Calu3 (cell line): ENCODE data around the gene DPH7. TPM values are rescaled to one million over a fixed set of nuclear protein-coding genes. Genes with fewer than 3 reads are reported as not detected.
"Not testable (repeated sequence)": the region's sequence is repeated elsewhere in the genome, so short reads cannot be mapped to it uniquely, and the experiment has no call there.

ENCODE experiments used
- BruUV-seq: library from RNA; stranded (reverse); fragments of 400-500 nt; replicated peaks from 2 replicates; lab custom pipeline; 2021; lab: Mats Ljungman, UMichigan
- CTCF ChIA-PET: fragments of 300-600 bp; sonication (Branson Sonifier 250); formaldehyde crosslinking; loops from one replicate; lab custom pipeline; 2022; ENCODE audit warnings: antibody characterized with exemption; lab: Charles Lee
- DNase-seq: peaks from one replicate; pipeline ENCODE4 v3.0.0; 2022
- H3K27ac Mint-ChIP-seq: one replicate; pipeline ENCODE4 v1.8.0; 2022; ENCODE audit warnings: mixed read lengths; ENCODE audit not compliant: unreplicated experiment
- H3K27me3 Mint-ChIP-seq: one replicate; pipeline ENCODE4 v1.8.0; 2022; ENCODE audit warnings: mixed read lengths; ENCODE audit not compliant: unreplicated experiment
- H3K36me3 Mint-ChIP-seq: one replicate; pipeline ENCODE4 v1.8.0; 2022; ENCODE audit warnings: mild to moderate bottlenecking, moderate library complexity, mixed read lengths; ENCODE audit not compliant: insufficient read depth, unreplicated experiment
- H3K4me1 Mint-ChIP-seq: one replicate; pipeline ENCODE4 v1.8.0; 2022; ENCODE audit warnings: mild to moderate bottlenecking, low read depth, mixed read lengths; ENCODE audit not compliant: unreplicated experiment
- H3K4me3 Mint-ChIP-seq: one replicate; pipeline ENCODE4 v1.8.0; 2022; ENCODE audit warnings: mild to moderate bottlenecking, low read depth, moderate library complexity, mixed read lengths; ENCODE audit not compliant: unreplicated experiment
- H3K9me3 Mint-ChIP-seq: one replicate; pipeline ENCODE4 v1.8.0; 2022; ENCODE audit warnings: low read depth, mixed read lengths; ENCODE audit not compliant: unreplicated experiment
- intact Hi-C: fragments of 100-400 bp; cut with micrococcal nuclease; formaldehyde crosslinking; loops from one replicate; pipeline ENCODE4 v1.10.0; 2022; ENCODE audit not compliant: unreplicated experiment
- total RNA-seq: library from RNA; stranded (reverse); gene quantifications from 2 replicates; pipeline ENCODE4 v1.2.3, GENCODE V29; 2022
- TF ChIP-seq, protein P1 (sequence below): fragments of 200-600 bp; IDR thresholded peaks from one replicate; pipeline ENCODE4 v1.8.0; 2022; ENCODE audit warnings: antibody characterized with exemption; ENCODE audit not compliant: unreplicated experiment

DPH7 gene
- total RNA-seq, 1 experiment from 2014 or later, result 30.2 TPM

DNA sequence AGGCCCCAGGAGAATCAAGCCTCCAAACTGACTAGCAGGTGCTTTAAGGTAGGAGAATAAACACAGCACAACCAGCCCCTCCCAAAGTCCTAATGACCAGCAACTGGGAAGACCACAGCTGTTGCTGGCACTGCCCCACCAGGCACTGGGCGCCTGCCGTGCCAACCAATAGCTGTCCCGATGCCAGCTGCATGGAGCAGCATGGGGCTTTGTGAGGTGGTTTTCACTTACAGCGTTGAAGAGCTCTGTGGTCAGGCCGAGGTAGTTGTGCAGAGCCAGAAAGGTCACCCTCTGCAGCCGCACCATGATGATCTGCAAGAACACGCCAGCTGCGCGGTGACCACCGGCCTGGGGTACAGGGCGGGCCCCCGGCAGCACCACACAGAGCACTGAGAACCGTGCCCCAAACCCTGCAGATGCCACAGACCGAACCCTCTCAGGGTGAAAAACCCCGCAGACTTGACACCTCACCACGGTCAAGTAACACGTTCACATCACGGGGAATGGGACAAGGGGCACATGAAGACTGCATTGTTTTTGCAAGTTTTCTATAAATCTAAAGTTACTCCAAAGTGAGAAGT is 57.2 kb downstream of the DPH7 start:
- intact Hi-C loops, result no loop called here
- Mint-ChIP-seq H3K27ac (no peak overlapping the region), H3K27me3 (no peaks in the 10 kb centered on the region), H3K4me3 (no peak overlapping the region), H3K36me3 (peaks cover 9% of the 10 kb centered on the region), H3K4me1 (peaks cover 10% of the 10 kb centered on the region), H3K9me3 (no peaks in the 10 kb centered on the region)
- no TSS peak for BruUV-seq
- TF ChIP-seq, protein P1, sequence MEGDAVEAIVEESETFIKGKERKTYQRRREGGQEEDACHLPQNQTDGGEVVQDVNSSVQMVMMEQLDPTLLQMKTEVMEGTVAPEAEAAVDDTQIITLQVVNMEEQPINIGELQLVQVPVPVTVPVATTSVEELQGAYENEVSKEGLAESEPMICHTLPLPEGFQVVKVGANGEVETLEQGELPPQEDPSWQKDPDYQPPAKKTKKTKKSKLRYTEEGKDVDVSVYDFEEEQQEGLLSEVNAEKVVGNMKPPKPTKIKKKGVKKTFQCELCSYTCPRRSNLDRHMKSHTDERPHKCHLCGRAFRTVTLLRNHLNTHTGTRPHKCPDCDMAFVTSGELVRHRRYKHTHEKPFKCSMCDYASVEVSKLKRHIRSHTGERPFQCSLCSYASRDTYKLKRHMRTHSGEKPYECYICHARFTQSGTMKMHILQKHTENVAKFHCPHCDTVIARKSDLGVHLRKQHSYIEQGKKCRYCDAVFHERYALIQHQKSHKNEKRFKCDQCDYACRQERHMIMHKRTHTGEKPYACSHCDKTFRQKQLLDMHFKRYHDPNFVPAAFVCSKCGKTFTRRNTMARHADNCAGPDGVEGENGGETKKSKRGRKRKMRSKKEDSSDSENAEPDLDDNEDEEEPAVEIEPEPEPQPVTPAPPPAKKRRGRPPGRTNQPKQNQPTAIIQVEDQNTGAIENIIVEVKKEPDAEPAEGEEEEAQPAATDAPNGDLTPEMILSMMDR, result no peak
- no peak for DNase-seq
- CTCF ChIA-PET, result no interaction called here

DNA sequence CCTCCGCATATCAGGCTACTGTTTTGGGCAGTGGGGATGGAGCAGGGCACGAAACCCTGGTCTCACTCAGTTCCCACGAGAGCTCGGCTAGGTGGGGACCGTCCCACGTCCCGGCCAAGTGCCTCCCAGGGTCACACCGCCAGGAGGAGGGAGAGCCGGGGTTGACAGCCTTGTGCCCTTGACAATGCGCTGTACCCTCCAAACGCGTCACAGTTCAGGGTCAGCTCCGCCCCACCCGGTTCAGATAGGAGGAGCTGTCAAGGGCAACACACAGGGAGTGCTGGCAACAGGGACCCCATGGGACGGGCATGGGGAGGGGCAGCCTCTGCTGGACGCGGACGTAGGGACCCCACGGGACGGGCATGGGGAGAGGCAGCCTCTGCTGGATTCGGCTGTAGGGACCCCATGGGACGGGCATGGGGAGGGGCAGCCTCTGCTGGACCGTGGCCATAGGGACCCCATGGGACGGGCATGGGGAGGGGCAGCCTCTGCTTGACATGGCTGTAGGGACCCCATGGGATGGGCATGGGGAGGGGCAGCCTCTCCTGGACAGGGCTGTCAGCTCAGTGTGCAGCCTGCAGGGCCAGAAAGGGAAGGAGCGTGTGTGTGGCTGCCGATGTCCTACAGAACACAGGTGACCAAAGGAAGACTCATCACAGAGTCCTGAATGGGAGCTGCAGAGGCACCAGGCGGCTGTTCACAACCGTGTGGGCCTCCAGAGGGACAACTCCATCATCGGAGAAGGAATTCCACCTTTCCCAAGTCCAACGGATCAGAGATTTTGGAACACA is 57.9 kb downstream of the DPH7 start:
- H3K36me3 Mint-ChIP-seq, result peaks cover 9% of the 10 kb centered on the region
- H3K4me3 Mint-ChIP-seq, result no peak overlapping the region
- H3K4me1 Mint-ChIP-seq, result peaks cover 10% of the 10 kb centered on the region
- no peak for DNase-seq
- BruUV-seq, result no TSS peak
- H3K27me3 Mint-ChIP-seq, result no peaks in the 10 kb centered on the region
- no peaks in the 10 kb centered on the region for H3K9me3 Mint-ChIP-seq
- intact Hi-C loops, result no loop called here
- TF ChIP-seq, protein P1, result no peak
- no peak overlapping the region for H3K27ac Mint-ChIP-seq
- CTCF ChIA-PET, result interaction anchor here (0.6 kb wide), 1 partner anchor 230 kb away, joined by 4 read pairs; no protein-coding TSS in a partner anchor

DNA sequence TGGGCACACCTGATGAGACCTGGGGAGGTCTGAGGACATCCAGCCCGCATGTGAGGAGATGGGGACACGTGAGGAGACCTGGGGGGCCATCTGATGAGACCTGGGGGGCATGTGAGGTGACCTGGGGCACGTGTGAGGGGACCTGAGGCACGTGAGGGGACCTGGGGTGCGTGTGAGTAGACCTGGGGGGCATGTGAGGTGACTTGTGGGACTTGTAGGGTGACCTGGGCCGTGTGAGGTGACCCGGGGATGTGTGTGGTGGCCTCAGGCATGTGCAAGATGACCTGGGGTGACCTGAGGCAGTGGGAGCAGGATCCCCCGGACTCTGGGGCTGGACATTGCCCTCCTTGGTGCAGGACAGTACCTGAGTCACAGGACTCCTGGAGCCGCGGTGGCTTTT is 59.2 kb downstream of the DPH7 start:
- no TSS peak for BruUV-seq
- no peaks in the 10 kb centered on the region for H3K4me1 Mint-ChIP-seq
- no peaks in the 10 kb centered on the region for H3K36me3 Mint-ChIP-seq
- no peaks in the 10 kb centered on the region for H3K9me3 Mint-ChIP-seq
- intact Hi-C loops, result no loop called here
- no peaks in the 10 kb centered on the region for H3K27me3 Mint-ChIP-seq
- TF ChIP-seq, protein P1, result no peak
- CTCF ChIA-PET, result no interaction called here
- no peak overlapping the region for H3K4me3 Mint-ChIP-seq
- H3K27ac Mint-ChIP-seq, result no peak overlapping the region
- no peak for DNase-seq

DNA sequence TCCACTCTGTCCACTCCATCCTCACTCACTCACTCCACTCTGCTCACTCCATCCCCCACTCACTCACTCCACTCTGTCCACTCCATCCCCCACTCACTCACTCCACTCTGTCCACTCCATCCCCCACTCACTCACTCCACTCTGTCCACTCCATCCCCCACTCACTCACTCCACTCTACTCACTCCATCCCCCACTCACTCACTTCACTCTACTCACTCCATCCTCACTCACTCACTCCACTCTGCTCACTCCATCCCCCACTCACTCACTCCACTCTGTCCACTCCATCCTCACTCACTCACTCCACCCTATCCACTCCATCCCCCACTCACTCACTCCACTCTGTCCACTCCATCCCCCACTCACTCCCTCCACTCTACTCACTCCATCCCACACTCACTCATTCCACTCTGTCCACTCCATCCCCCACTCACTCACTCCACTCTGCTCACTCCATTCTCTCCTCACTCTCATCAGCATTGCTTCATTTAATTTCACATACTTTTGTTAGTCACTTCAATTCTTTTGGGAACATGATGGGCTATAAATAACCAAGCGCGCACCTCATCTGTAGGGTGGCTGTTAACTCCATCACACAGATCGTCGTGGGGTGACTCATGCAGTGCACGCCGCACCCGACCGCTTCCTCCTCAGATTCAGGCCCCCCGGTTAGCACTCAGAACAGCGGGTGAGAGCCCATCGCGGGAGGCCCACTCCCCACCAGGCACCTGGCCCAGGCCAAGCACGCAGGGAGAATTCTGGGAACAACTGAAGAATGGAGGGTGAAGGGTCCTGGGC is 59.9 kb downstream of the DPH7 start:
- H3K27me3 Mint-ChIP-seq, H3K27ac Mint-ChIP-seq, H3K36me3 Mint-ChIP-seq, CTCF ChIA-PET, DNase-seq, H3K4me3 Mint-ChIP-seq, BruUV-seq, intact Hi-C loops, H3K4me1 Mint-ChIP-seq, H3K9me3 Mint-ChIP-seq: not testable (repeated sequence)
